IMR-90 (cell line): ENCODE results near the gene SWAP70.

Experiments
- BHLHE40 ChIP-seq: fragments of 150-350 bp; IDR thresholded peaks from 2 replicates; pipeline ENCODE4 v1.6.1; 2016; ENCODE audit warnings: mild to moderate bottlenecking, low read depth, low read length
- CTCF ChIP-seq: conservative IDR thresholded peaks from 2 replicates; pipeline ENCODE4 v1.5.1; 2012; ENCODE audit warnings: mild to moderate bottlenecking, low read depth, low read length, improper control_type of control experiment
- FOS ChIP-seq: fragments of 150-350 bp; IDR thresholded peaks from 2 replicates; pipeline ENCODE4 v1.6.1; 2016; ENCODE audit warnings: low read depth, low read length
- MAZ ChIP-seq: IDR thresholded peaks from 2 replicates; pipeline ENCODE4 v1.6.1; 2012; ENCODE audit warnings: low read depth, mild to moderate bottlenecking, low read length, improper control_type of control experiment, moderate library complexity, borderline replicate concordance
- POLR2A ChIP-seq: IDR thresholded peaks from 2 replicates; pipeline ENCODE4 v1.6.1; 2012; ENCODE audit warnings: mild to moderate bottlenecking, low read depth, low read length
- RAD21 ChIP-seq: IDR thresholded peaks from 2 replicates; pipeline ENCODE4 v1.6.1; 2012; ENCODE audit warnings: low read length, improper control_type of control experiment
- RCOR1 ChIP-seq: IDR thresholded peaks from 2 replicates; pipeline ENCODE4 v1.6.1; 2012; ENCODE audit warnings: mild to moderate bottlenecking, low read length, improper control_type of control experiment; ENCODE audit not compliant: insufficient replicate concordance
- RFX5 ChIP-seq: IDR thresholded peaks from 2 replicates; pipeline ENCODE4 v1.8.0; 2012; ENCODE audit warnings: low read depth, mild to moderate bottlenecking, low read length, moderate library complexity
- SMC3 ChIP-seq: fragments of 150-350 bp; IDR thresholded peaks from 2 replicates; pipeline ENCODE4 v1.6.1; 2016; ENCODE audit warnings: low read depth, mild to moderate bottlenecking, antibody characterized with exemption, low read length, moderate library complexity
- USF2 ChIP-seq: fragments of 150-350 bp; IDR thresholded peaks from 2 replicates; pipeline ENCODE4 v1.6.1; 2017; ENCODE audit warnings: mild to moderate bottlenecking, antibody characterized with exemption, low read length, low read depth

- TF ChIP-seq CTCF (no peak), MAZ (no peak), RAD21 (no peak), BHLHE40 (no peak), POLR2A (no peak), RCOR1 (no peak), RFX5 (no peak), FOS (no peak), USF2 (no peak), SMC3 (no peak)
Observed at GRCh38 chr11:9646324-9646723, 17.6 kb upstream of the SWAP70 start.
